T1000 (cell line): ENCODE data around the gene DPYD.
"Not testable (repeated sequence)": the region's sequence is repeated elsewhere in the genome, so short reads cannot be mapped to it uniquely, and the experiment has no call there.

Experiments used
- DNase-seq: peaks from one replicate; lab custom pipeline; 2025; ENCODE audit warnings: mixed read lengths; lab: John Stamatoyannopoulos, UW

Gene DPYD

DNA sequence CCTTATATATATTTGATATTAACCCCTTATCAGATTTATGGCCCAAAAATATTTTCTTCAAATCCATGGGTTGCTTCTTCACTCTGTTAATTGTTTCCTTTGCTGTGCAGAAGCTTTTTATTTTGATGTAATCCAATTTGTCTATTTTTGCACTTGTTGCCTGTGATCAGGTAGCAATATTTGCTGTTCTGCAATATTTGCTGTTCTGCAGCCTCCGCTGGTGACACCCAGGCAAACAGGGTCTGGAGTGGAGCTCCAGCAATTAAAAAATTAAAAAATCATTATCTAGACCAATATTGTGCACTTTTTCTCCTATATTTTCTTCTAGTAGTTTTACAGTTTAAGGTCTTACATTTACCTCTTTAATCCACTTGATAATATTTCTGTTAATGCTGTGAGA, 564.5 kb downstream of the DPYD start:
- no peak for DNase-seq

GRCh38 chr1:97352936-97353382, 567.9 kb downstream of the DPYD start:
- no peak for DNase-seq

DNA sequence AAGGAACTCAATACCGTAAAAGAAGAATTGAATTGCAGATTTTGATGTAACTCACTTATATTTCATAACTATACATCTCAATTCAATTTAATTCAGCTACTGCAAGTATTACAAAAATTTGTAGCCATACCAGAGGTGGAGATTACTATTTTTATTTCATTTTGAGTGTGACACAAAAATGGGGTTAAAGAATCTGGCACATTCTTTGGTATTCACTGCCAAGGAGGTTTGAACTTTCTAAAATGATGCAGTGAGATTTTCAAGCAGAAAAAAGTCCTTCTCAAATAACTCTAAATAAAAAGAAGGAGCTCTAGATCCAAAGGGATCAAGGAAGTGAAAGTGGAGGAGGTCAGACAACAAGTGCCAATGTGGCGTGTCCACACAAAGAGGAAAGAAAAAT, 569.0 kb downstream of the DPYD start:
- DNase-seq = no peak

DNA sequence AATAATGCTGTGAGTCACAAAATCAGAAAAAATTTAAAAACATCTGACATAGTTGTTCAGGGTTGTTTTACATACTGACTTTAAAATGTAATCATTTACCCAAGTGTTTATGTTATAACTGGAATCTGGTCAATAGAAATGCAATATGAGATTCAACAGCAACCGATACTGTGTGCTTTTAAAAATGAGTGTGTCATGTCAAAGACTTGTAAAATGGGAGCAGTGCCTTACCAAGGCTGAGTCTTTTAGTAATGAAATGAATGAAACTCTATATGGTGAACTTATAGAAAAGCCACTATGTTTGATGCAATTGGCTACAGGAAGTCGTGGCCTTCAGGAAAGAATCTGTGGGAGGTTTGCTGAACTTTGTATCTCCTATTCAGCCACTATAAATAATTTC, 570.2 kb downstream of the DPYD start:
- no peak for DNase-seq

DNA sequence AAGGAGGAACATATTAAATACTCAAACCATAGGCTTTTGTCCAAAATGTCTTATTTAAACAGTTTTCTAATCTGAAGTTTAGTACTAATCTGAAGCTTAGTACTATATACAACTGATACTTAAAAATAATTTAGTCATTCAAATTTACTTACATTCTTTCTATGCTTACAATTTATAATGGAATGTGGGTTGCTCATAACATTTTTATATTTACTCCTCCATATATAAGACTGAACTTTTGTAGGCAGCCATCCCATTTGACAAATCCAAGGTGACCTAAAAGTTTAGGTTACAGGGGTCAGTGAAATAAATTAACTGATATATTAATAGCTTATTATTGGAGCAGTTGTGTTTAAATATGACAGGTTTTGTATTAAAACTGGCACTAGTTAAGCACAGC, 570.6 kb downstream of the DPYD start:
- DNase-seq = no peak

DNA sequence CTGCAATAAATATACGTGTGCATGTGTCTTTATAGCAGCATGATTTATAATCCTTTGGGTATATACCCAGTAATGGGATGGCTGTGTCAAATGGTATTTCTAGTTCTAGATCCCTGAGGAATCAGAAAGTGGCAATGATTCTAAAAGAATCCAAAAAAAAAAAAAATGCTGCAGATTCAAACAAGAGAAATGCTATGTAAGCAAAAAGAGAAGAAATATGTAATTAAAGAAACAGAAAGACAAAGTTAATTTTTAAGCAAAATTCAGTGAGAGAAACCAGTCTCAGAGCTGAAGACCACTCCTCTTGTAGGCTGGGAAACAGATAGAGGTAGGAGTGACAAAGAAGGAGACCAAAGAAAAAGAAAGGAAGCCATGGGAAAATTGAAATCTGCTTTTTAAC, 571.0 kb downstream of the DPYD start:
- DNase-seq = not testable (repeated sequence)

DNA sequence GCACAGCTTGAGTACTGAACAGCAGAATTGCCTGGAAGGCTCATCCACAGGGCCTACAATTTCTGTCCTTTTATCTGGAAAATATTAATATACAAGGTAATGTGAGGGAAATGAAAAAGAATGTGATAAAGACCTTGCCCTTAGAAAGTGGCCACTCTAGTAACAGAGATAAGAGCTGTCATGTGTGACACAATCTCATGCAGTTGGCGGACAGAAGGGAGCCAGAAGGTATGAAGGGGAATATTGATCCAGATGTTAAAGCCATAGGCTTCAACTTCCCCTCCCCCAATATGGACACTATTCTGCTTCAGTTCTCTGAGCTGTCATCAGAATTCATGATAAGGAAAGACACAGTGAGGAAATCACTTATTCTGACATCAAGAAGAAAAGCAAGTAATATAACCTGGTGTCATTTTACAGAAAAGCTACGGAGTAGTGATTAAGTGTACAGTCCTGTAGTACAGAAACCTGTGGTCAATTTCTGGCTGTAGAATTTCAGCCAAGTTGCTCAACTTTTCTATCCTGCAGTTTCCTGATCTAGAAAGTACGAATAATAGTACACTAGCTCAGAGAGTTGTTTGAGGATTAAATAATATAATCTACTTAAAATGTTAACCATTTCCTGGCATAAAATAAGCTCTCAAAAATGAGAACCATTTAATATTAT, 572.1 kb downstream of the DPYD start:
- DNase-seq = no peak

DNA sequence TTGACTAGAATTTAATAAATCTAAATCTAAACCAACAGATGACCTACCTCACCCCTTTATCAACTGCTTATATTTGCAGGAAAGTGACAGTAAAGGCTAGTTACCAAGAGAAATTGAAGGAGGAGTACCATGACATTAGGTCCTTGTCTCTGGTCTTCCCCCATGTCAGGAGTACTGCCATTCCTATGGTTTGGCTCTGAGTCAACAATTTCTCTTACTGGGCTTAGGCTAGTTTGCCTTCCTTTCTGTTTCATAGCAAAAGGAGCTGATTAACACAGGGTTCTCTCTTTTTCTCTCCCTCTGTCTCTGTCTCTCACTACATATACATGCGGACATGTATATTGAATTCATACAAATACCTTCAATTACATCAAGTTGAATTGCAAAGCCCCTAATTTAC, 579.9 kb downstream of the DPYD start:
- DNase-seq = no peak

- DNase-seq = no peak
Measured at GRCh38 chr1:97338347-97338746, 582.5 kb downstream of the DPYD start.

DNA sequence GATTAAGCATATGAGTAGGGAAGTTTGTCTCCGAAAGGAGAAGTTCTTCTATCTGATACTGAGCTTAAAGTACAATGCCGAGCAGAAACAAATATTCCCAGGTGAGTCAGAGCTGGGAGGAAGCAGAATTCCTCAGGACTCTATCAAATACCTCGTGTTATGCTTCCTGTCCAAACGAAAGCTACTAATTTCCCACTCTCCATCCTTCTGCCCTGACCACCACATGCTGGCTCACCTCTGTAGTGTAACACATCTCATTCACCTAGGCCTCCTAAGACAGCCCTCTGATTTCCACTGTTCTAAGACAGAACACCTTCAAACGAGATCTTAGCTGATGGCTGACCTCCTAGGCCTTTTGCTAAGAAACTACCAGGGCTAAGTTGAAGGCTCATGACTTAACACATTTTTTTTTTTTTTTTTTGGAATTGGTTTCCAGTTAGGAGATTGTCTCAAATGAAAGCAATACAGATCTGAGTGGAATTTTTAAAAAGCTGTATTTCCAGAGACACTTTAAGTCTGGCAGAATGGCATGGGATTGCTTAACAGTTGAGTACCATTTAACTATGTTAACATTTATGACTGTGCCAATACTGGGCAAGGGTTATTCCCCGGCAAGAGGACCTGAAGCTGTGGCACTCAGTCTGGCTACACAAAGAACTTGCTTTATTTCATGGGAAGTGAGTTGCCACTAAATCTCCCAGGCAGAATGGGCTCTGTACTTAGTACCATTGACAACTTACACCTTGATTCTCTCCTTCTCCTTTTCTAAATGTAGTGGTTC, 583.4 kb downstream of the DPYD start:
- no peak for DNase-seq

- DNase-seq = no peak
Measured at GRCh38 chr1:97334454-97334853, 586.4 kb downstream of the DPYD start.

DNA sequence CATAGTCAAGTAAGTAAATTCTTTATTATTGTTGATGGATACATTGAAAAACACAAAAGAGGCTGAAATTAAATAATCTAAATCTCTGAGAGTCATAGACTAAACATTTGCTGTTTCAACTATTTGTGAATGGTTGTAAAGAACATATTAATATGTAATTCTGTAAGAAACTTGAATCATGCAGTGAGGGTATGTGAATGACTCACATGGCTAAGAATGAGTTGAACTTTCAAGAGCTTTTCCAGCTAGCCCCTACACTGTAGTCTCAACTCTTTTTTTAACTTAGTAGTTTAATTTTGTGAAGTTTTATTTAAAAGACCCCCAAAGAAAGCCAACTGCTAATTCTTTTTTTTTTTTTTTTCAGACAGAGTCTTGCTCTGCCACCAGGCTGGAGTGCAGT, 588.1 kb downstream of the DPYD start:
- no peak for DNase-seq

DNA sequence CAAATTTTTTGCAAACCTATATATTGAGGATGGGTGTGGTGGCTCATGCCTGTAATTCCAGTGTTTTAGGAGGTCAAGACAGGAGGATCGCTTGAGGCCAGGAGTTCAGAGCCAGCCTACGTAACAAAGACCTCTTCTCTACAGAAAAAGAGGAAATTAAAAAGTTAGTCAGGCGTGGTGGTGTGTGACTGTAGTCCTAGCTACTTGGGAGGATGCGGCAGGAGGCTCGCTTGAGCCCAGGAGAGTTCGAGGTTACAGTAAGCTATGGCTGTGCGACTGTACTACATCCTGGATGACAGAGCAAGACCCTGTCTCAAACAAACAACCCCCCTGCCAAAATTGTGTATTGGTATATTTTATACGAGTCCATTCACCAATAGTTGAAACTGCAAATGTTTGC, 589.7 kb downstream of the DPYD start:
- DNase-seq = no peak

- no peak for DNase-seq
Measured at GRCh38 chr1:97314685-97315084, 606.1 kb downstream of the DPYD start.

GRCh38 chr1:97308131-97308530, 612.7 kb downstream of the DPYD start:
- DNase-seq = no peak

- DNase-seq = no peak
Measured at GRCh38 chr1:97307568-97307967, 613.3 kb downstream of the DPYD start.

DNA sequence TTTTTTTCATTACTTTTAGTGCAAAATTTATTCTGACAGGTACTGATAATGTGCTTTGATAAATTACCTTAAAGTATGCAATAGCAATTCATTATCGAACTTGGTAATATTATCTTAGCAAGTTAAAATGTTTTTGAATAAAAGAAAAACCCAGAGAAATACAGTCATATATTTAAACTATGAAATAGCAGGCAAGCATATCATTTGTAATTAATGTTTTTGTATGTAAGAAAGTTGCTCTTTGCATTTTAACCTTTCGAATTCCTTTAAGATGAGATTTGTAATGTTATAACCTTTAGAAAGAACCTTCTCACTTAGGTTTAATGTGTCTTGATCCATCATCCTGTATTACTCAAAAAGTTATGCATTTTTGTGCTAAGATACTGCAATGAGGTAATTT, 613.7 kb downstream of the DPYD start:
- no peak for DNase-seq

GRCh38 chr1:97306504-97306903, 614.3 kb downstream of the DPYD start:
- no peak for DNase-seq

- DNase-seq = no peak
Measured at GRCh38 chr1:97304366-97304765, 616.5 kb downstream of the DPYD start.

DNA sequence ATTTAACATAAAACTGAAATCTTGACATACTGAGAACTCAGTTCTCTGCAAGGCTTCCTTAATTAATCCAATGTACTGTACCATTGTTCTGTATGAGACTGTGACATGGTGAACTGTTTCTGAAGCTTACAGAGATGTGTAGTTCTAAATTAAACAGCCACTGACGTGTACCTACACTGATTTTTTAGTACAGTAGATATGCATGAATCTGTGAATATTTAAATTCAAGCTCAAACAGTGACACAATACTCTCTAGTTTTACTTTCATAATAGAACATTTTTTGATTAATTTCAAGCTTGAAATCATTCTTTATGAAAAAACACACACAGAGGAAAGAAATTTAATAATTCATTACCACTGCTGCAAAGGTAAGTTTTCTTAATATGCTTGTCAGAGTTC, 621.9 kb downstream of the DPYD start:
- no peak for DNase-seq

- DNase-seq = no peak
Measured at GRCh38 chr1:97297611-97298010, 623.2 kb downstream of the DPYD start.

DNA sequence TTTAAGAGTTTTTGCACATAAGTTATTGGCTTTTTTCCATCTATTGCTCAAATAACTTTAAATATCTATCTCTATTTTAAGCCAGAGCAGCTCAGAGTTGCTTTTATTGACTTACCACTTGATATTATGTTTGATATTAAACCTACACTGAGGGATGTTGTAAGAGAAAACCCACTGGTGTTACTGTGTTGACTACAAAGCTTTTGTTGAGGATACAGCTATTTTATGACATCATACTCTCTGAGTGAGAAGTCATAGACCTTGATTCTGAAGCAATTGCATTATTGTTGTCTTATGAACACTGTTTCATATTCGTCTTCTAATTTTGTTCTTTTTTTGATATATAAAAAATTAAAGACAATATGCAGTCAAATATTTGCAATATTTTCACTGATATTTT, 638.9 kb downstream of the DPYD start:
- no peak for DNase-seq

- no peak for DNase-seq
Measured at GRCh38 chr1:97277891-97278654, 642.8 kb downstream of the DPYD start.
